ENCODE results near the gene SPOCK1. TPM values are rescaled to one million over a fixed set of nuclear protein-coding genes. Genes with fewer than 3 reads are reported as not detected.

The SPOCK1 gene
- total RNA-seq, 1 experiment from 2014 or later: 0.27 TPM

DNA sequence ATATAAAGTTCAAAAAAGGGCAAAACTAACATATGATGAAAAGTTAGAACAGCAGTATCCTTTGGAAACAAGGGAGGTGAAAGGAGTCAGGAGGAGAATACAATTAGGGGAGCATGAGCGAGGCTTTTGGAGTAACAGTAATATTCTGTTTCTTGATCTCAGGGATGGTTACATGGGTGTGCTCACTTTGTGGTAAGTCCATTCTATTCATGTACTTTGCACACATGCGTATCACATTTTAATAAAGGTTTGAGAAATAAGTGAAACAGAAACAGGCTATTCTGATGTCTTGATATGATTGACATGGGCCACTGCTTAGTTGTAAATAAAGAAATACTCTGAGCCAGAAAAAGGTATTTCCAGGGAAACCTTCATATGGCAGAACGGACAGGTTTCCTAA, 208.8 kb downstream of the SPOCK1 start:
- TF ChIP-seq SIN3A (IDR thresholded peaks at IDR 0.05; ENCODE audit: low read depth) (no peak), CEBPB (IDR thresholded peaks at IDR 0.05; ENCODE audit: low read depth) (no peak), POLR2A (IDR thresholded peaks at IDR 0.05; ENCODE audit: borderline replicate concordance, extremely low read depth, insufficient read depth, insufficient read length) (no peak), ZFX (IDR thresholded peaks at IDR 0.05) (no peak), TCF7L2 (IDR thresholded peaks at IDR 0.05; ENCODE audit: borderline replicate concordance, extremely low read depth, insufficient read depth, insufficient read length) (no peak), ZNF274 (IDR thresholded peaks at IDR 0.05; ENCODE audit: low read depth, low read length) (no peak), CBX3 (IDR thresholded peaks at IDR 0.05; ENCODE audit: low read depth) (no peak), RAD21 (IDR thresholded peaks at IDR 0.05; ENCODE audit: low read depth) (no peak), EZH2 (IDR thresholded peaks at IDR 0.05) (no peak), POLR2AphosphoS5 (IDR thresholded peaks at IDR 0.05; ENCODE audit: low read depth, low read length) (no peak), EZH2phosphoT487 (IDR thresholded peaks at IDR 0.05; ENCODE audit: borderline replicate concordance) (no peak), YY1 (IDR thresholded peaks at IDR 0.05; ENCODE audit: extremely low read depth, insufficient replicate concordance, low read depth, low read length) (no peak), MAX (IDR thresholded peaks at IDR 0.05) (no peak), JUND (IDR thresholded peaks at IDR 0.05) (no peak), EGR1 (IDR thresholded peaks at IDR 0.05; ENCODE audit: low read depth) (no peak), ELF1 (IDR thresholded peaks at IDR 0.05; ENCODE audit: borderline replicate concordance, low read depth) (no peak)
- TF ChIP-seq, protein P1, sequence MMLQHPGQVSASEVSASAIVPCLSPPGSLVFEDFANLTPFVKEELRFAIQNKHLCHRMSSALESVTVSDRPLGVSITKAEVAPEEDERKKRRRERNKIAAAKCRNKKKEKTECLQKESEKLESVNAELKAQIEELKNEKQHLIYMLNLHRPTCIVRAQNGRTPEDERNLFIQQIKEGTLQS (IDR thresholded peaks at IDR 0.05): no peak
- TF ChIP-seq, protein P2, sequence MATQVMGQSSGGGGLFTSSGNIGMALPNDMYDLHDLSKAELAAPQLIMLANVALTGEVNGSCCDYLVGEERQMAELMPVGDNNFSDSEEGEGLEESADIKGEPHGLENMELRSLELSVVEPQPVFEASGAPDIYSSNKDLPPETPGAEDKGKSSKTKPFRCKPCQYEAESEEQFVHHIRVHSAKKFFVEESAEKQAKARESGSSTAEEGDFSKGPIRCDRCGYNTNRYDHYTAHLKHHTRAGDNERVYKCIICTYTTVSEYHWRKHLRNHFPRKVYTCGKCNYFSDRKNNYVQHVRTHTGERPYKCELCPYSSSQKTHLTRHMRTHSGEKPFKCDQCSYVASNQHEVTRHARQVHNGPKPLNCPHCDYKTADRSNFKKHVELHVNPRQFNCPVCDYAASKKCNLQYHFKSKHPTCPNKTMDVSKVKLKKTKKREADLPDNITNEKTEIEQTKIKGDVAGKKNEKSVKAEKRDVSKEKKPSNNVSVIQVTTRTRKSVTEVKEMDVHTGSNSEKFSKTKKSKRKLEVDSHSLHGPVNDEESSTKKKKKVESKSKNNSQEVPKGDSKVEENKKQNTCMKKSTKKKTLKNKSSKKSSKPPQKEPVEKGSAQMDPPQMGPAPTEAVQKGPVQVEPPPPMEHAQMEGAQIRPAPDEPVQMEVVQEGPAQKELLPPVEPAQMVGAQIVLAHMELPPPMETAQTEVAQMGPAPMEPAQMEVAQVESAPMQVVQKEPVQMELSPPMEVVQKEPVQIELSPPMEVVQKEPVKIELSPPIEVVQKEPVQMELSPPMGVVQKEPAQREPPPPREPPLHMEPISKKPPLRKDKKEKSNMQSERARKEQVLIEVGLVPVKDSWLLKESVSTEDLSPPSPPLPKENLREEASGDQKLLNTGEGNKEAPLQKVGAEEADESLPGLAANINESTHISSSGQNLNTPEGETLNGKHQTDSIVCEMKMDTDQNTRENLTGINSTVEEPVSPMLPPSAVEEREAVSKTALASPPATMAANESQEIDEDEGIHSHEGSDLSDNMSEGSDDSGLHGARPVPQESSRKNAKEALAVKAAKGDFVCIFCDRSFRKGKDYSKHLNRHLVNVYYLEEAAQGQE (IDR thresholded peaks at IDR 0.05; ENCODE audit: low read depth): no peak
- H2AFZ ChIP-seq (ENCODE audit: low read depth, low read length, poor library complexity, severe bottlenecking): no peak overlapping the region
- H3K79me2 ChIP-seq (ENCODE audit: insufficient read depth, low read length): no peaks in the 10 kb centered on the region
- intact Hi-C loops (cut with micrococcal nuclease): no loop called here
- H3K27me3 ChIP-seq (ENCODE audit: insufficient read depth, low read length): peaks cover 40% of the 10 kb centered on the region
- CTCF ChIA-PET: no interaction called here
- DNase-seq (ENCODE audit: low read depth, low spot score) (no peak), ATAC-seq (no peak)
- no peaks in the 10 kb centered on the region for H4K20me1 ChIP-seq (ENCODE audit: insufficient read depth)
- RAD21 ChIA-PET (ENCODE audit: low non-redundant PET in 1 of 2, low total read pairs in 2 of 2, uncharacterized antibody in 2 of 2, unreplicated experiment in 2 of 2): no interaction called here
- no peak overlapping the region for H3K9ac ChIP-seq (ENCODE audit: low read length)
- POLR2A ChIA-PET: no interaction called here
- no peaks in the 10 kb centered on the region for H3K9me3 ChIP-seq (ENCODE audit: control insufficient read depth in 1 of 2, insufficient read depth in 1 of 2, low read depth in 1 of 2, low read length in 2 of 2)
- no peak overlapping the region for H3K4me3 ChIP-seq (replicated peaks in 1 of 2; ENCODE audit: low read depth in 1 of 2, low read length in 2 of 2)
- no peak overlapping the region for H3K4me2 ChIP-seq (ENCODE audit: low read length)
- H3K9me2 ChIP-seq (ENCODE audit: insufficient read depth): no peaks in the 10 kb centered on the region
- no peak overlapping the region for H3K27ac ChIP-seq (ENCODE audit: low read depth, low read length)
- H3K36me3 ChIP-seq (ENCODE audit: control insufficient read depth in 1 of 2, insufficient read depth in 2 of 2, low read length in 2 of 2): no peaks in the 10 kb centered on the region
- no TSS peak for BruUV-seq (replicated peaks)
- no peaks in the 10 kb centered on the region for H3K4me1 ChIP-seq (ENCODE audit: control insufficient read depth in 1 of 2, insufficient read depth in 2 of 2, low read length in 2 of 2)

Data from HCT116 (cell line).